Neural cell (in vitro differentiated cells): Measurements from ENCODE around the gene TMEM131L.

Experiments
- CTCF ChIP-seq: fragments of 450-650 bp; IDR thresholded peaks from 2 replicates; pipeline ENCODE4 v1.5.1; 2014; ENCODE audit warnings: antibody characterized with exemption, mild to moderate bottlenecking, moderate library complexity; ENCODE audit not compliant: poor library complexity, severe bottlenecking
- EP300 ChIP-seq: fragments of 450-650 bp; conservative IDR thresholded peaks from 2 replicates; pipeline ENCODE4 v1.6.1; 2014; ENCODE audit warnings: antibody characterized with exemption, mild to moderate bottlenecking, moderate library complexity; ENCODE audit not compliant: poor library complexity, severe bottlenecking
- EZH2 ChIP-seq: fragments of 200-600, 300-800 bp; shearing (Covaris generic), sonication (generic); IDR thresholded peaks from 2 replicates; pipeline ENCODE4 v1.6.1; 2014; ENCODE audit warnings: antibody characterized with exemption, low read length, borderline replicate concordance, mild to moderate bottlenecking; ENCODE audit not compliant: insufficient read depth, poor library complexity, severe bottlenecking
- MXI1 ChIP-seq: fragments of 450-650 bp; conservative IDR thresholded peaks from 2 replicates; pipeline ENCODE4 v1.6.1; 2014; ENCODE audit warnings: antibody characterized with exemption, mild to moderate bottlenecking; ENCODE audit not compliant: poor library complexity, severe bottlenecking
- POLR2AphosphoS5 ChIP-seq: IDR thresholded peaks from 2 replicates; pipeline ENCODE4 v1.6.1; 2012
- RAD21 ChIP-seq: fragments of 450-650 bp; conservative IDR thresholded peaks from 2 replicates; pipeline ENCODE4 v1.6.1; 2014; ENCODE audit warnings: antibody characterized with exemption, mild to moderate bottlenecking, moderate library complexity
- REST ChIP-seq: IDR thresholded peaks from 2 replicates; pipeline ENCODE4 v1.6.1; 2012; ENCODE audit warnings: borderline replicate concordance
- TAF1 ChIP-seq: IDR thresholded peaks from 2 replicates; pipeline ENCODE4 v1.6.1; 2012; ENCODE audit warnings: low read depth

GRCh38 chr4:153467897-153468262, 1.7 kb downstream of the TMEM131L start:
- TF ChIP-seq CTCF (no peak), POLR2AphosphoS5 (no peak), EZH2 (no peak), REST (no peak), TAF1 (no peak), RAD21 (no peak), MXI1 (no peak), EP300 (no peak)
